GM10847 (cell line): Measurements from ENCODE around the gene ABCG1.

Experiments
- POLR2A ChIP-seq: IDR thresholded peaks from 2 replicates; pipeline ENCODE4 v1.6.1; 2011; ENCODE audit not compliant: insufficient read length; ENCODE audit errors: extremely low read depth

ABCG1 gene

GRCh38 chr21:42233067-42233961 is 14.4 kb downstream of the ABCG1 start:
- TF ChIP-seq POLR2A: no peak

- no peak for TF ChIP-seq POLR2A
Observed at GRCh38 chr21:42234041-42234440, 15.1 kb downstream of the ABCG1 start.

DNA sequence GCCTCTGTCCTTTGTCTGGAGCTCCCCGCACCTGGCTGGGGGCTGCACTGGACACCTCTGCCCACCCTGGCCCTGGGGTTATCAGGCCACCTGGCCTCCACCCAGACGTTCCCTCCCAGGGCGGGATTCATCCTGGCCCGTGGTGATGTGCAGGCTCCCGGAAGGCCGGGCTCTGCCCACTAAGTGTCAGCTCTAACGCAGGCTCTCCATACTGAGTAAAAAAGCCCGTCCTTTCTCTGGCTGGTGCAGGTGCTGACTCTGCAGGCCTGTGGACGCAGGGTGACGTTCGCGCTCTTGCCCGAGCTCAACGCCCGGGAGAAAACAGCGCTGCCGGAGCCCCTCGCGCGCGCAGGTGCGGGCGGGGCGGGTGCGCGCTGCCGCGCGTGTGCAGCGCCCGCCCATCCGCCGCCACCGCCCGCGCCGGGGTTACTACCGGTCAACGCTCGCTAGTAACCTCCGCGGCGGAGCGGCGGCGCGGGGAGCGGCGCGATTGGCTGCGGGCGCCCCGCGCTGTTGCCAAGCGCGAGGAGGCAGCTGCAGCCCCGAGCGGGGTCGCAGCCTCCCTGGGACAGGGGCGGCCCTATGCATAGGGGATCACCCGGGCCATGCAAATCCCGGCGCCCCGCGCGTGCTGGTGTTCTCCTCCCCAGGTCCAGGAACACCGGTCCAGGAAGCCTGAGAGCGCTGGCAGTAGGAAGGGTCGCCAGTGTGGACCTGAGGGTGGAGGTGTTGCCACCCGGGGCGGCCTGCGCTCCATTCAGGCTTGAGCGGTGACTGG is 15.7 kb downstream of the ABCG1 start:
- TF ChIP-seq POLR2A: no peak

- no peak for TF ChIP-seq POLR2A
Observed at GRCh38 chr21:42235593-42235992, 16.7 kb downstream of the ABCG1 start.

DNA sequence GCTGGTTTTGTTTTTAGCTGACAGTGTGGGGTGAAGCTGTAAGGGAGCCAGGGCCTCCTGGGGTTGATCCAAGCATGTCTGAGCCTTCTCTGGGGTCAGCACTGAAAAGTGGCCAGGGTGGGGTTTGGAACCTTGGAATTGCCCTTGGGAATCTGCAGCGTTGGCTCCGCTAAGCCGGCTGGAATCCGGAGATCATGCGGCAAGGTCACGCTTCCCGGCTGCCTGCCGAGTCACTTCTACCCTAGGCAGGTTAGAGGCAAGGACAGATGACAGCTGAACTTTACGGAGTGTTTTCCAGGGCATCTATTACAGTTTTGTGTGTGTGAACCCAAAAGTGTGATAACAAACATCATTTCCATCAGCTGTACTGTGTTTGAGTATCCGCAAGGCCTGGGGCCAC is 17.1 kb downstream of the ABCG1 start:
- TF ChIP-seq POLR2A: no peak

GRCh38 chr21:42236693-42237092 is 17.8 kb downstream of the ABCG1 start:
- TF ChIP-seq POLR2A: no peak

DNA sequence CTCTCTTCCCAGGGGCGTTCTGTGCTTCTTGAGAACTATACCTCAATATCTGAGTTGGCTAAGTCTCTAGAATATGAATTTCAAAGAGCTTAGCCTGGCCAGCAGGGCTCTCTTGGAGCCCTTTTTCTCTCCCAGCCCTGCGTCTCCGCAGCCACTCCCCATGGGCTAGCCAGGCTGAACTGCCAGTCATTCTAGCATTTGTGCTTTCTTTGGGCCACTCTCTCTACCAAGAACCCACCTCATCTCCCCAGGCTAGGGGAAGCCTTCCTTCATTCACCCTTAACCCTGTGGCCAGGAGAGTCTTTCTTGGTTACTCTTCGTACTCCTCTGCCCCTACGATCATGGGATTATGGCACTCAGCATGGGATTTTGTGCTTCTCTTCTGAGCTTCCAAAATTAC is 18.2 kb downstream of the ABCG1 start:
- no peak for TF ChIP-seq POLR2A

DNA sequence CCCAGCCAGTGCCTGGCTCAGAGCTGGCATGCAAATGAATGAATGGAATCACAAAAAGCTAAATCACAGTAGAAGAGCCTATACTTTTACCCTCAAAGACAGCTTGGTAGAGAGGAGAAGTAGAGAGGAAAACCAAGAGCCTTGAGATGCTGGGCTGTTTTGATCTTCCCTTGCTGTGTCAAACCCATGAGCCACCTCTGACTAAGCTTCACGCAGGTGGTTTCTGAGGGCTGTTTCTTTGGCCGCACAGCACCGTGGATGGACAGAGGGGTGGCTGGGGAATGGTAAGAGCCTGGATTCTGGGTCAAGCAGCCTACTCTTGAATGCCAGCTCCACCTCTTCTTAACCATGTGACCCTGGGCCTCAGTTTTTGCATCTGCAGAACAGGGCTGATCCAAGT is 18.6 kb downstream of the ABCG1 start:
- TF ChIP-seq POLR2A: no peak

DNA sequence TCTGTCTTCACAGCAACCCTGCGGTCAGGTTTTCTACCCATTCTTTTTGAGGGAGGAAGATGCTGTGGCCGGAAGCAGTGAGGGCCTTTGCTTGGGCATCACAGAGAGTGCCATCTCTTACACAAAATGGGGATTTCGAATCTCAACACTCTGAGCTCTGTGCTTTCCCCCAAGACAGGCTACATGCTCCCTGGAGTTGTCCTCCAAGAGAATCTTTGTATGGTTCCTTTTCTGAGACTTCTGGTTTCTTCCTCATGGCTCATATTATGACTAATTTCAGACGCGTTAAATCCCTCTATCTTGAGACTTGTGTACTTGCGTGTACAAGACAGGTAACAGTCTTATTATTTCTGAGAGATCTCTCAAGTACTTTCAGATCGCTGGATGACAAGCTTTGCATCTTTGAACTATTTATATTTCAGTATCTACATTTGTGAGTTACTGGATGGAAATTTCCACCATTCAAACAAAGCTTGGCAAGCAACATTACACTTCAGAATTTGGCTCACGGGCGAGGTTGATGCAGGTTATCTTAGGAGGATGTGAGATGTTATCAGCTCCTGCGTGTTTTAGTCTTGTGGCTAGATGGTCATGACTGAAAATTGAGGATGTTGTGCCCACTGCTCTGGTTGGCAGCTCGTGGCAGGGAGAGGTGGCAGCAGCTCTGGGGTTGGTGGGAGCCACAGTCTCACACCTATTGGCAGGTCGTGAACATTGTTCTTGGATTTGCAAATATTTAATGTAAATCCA is 19.4 kb downstream of the ABCG1 start:
- no peak for TF ChIP-seq POLR2A

DNA sequence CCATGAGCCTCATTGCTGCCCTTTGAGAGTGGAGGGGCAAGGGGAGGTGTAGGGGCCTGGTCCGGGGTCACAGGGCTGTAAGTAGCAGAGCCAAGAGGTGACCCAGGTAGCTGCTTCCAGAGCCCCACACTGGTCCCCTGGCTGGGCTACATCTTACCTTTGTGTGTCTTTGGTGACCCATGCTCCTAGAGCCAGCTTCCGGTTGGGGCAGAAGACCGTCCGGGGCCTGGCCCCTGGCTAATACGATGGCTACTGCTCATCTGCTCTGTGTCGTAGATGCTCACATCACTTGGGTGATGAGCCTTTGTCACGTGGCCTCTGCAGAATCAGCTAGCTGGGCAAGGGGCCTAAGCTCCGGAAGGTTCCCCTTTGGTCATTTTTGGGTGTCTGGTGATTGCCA is 20.6 kb downstream of the ABCG1 start:
- no peak for TF ChIP-seq POLR2A

DNA sequence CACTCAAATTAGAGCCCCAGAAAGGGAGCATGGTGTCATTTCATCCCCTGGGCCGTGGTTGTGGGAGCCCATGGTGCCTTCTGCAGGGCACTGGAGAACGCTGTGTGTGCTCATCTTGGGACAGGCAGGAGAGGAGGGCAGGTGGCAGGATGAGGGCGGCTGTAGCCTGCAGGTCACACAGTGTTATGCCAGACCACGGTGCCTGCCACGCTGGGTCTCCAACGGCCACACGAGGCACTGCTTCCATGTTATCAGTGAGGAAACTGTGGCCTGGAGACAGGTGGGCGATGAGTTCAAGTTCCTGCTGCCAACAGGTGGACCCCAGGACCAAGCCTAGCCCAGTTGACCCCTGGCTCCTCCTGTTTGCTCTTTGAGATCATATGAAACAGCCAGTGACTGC is 21.0 kb downstream of the ABCG1 start:
- no peak for TF ChIP-seq POLR2A

- TF ChIP-seq POLR2A: no peak
Observed at GRCh38 chr21:42242611-42243010, 23.7 kb downstream of the ABCG1 start.

- TF ChIP-seq POLR2A: no peak
Observed at GRCh38 chr21:42243026-42243425, 24.1 kb downstream of the ABCG1 start.

- TF ChIP-seq POLR2A: no peak
Observed at GRCh38 chr21:42245331-42246193, 26.6 kb downstream of the ABCG1 start.

- no peak for TF ChIP-seq POLR2A
Observed at GRCh38 chr21:42247716-42248115, 28.8 kb downstream of the ABCG1 start.
